Parathyroid adenoma (tissue), 2 donors: ENCODE data around the gene CHST12.

Experiments
- H2AFZ ChIP-seq: fragments of 300-600 bp; sonication (generic); one replicate; pipeline ENCODE4 v1.7.0; 2017; ENCODE audit warnings: antibody characterized with exemption, mild to moderate bottlenecking
- H3K27ac ChIP-seq: fragments of 300-600 bp; sonication (generic); one replicate; pipeline ENCODE4 v1.7.0; 2017
- H3K27me3 ChIP-seq: fragments of 300-600 bp; sonication (generic); one replicate; pipeline ENCODE4 v1.7.0; 2017; ENCODE audit warnings: low read length; ENCODE audit not compliant: control insufficient read depth, insufficient read depth
- H3K36me3 ChIP-seq: fragments of 300-600 bp; sonication (generic); one replicate; pipeline ENCODE4 v1.7.0; 2017; ENCODE audit warnings: low read length; ENCODE audit not compliant: control insufficient read depth, insufficient read depth
- H3K4me1 ChIP-seq: fragments of 300-600 bp; sonication (generic); one replicate; pipeline ENCODE4 v1.7.0; 2017; ENCODE audit warnings: control low read depth
- H3K4me2 ChIP-seq: fragments of 300-600 bp; sonication (generic); one replicate; pipeline ENCODE4 v1.7.0; 2017; ENCODE audit warnings: low read length
- H3K4me3 ChIP-seq: fragments of 300-600 bp; sonication (generic); one replicate; pipeline ENCODE4 v1.7.0; 2017; ENCODE audit warnings: low read depth, low read length
- H3K79me2 ChIP-seq: fragments of 300-600 bp; sonication (generic); one replicate; pipeline ENCODE4 v1.7.0; 2017; ENCODE audit warnings: control low read depth
- H3K9ac ChIP-seq: fragments of 300-600 bp; sonication (generic); one replicate; pipeline ENCODE4 v1.7.0; 2017; ENCODE audit warnings: mild to moderate bottlenecking
- H3K9me3 ChIP-seq: fragments of 300-600 bp; sonication (generic); one replicate; pipeline ENCODE4 v1.7.0; 2017; ENCODE audit warnings: low read length; ENCODE audit not compliant: control insufficient read depth
- TF ChIP-seq, protein P1 (sequence below): fragments of 300-600 bp; sonication (generic); IDR thresholded peaks from one replicate; pipeline ENCODE4 v1.7.0; 2017; ENCODE audit warnings: antibody characterized with exemption, mild to moderate bottlenecking
- donor health status: primary hyperparathyroidism.

The CHST12 gene

DNA sequence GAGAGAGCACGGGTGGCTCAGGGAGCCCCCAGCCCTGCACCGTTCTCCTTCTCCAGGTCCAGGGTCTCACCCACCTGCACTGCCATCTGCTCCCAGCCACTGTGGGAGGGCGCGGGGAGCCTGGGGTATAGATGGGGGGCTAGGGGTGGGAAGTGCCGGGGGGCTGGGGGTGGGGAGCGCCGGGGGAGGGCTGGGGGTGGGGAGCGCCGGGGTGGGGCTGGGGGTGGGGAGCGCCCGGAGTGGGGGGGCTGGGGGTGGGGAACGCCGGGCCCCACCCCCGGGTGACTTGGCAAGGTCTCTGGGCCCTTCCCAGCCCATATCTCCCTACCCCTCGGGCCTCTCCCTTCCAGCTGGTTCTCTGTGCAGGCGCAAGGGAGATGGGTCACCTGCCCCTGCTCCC is 72.9 kb downstream of the CHST12 start, which contains the start of gene GRIFIN:
Gene GRIFIN, minus strand, starts transcription at position 101 of the 400 bp plus-strand sequence. Its CDS starts 15 bp downstream, at position 86.
- no peak within 1 kb of the TSS for H3K9ac ChIP-seq
- H3K27ac ChIP-seq = no peak within 1 kb of the TSS
- H3K4me2 ChIP-seq = no peak within 1 kb of the TSS
- H3K27me3 ChIP-seq = peaks cover 9% of the 10 kb centered on the region
- no peaks in the 10 kb centered on the region for H3K9me3 ChIP-seq
- H3K4me3 ChIP-seq = no peak within 1 kb of the TSS
- no peaks in the 10 kb centered on the region for H3K36me3 ChIP-seq
- H3K79me2 ChIP-seq = no peaks in the 10 kb centered on the region
- H3K4me1 ChIP-seq = no peaks in the 10 kb centered on the region
- TF ChIP-seq, protein P1, sequence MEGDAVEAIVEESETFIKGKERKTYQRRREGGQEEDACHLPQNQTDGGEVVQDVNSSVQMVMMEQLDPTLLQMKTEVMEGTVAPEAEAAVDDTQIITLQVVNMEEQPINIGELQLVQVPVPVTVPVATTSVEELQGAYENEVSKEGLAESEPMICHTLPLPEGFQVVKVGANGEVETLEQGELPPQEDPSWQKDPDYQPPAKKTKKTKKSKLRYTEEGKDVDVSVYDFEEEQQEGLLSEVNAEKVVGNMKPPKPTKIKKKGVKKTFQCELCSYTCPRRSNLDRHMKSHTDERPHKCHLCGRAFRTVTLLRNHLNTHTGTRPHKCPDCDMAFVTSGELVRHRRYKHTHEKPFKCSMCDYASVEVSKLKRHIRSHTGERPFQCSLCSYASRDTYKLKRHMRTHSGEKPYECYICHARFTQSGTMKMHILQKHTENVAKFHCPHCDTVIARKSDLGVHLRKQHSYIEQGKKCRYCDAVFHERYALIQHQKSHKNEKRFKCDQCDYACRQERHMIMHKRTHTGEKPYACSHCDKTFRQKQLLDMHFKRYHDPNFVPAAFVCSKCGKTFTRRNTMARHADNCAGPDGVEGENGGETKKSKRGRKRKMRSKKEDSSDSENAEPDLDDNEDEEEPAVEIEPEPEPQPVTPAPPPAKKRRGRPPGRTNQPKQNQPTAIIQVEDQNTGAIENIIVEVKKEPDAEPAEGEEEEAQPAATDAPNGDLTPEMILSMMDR = no peak
- no peak within 1 kb of the TSS for H2AFZ ChIP-seq

DNA sequence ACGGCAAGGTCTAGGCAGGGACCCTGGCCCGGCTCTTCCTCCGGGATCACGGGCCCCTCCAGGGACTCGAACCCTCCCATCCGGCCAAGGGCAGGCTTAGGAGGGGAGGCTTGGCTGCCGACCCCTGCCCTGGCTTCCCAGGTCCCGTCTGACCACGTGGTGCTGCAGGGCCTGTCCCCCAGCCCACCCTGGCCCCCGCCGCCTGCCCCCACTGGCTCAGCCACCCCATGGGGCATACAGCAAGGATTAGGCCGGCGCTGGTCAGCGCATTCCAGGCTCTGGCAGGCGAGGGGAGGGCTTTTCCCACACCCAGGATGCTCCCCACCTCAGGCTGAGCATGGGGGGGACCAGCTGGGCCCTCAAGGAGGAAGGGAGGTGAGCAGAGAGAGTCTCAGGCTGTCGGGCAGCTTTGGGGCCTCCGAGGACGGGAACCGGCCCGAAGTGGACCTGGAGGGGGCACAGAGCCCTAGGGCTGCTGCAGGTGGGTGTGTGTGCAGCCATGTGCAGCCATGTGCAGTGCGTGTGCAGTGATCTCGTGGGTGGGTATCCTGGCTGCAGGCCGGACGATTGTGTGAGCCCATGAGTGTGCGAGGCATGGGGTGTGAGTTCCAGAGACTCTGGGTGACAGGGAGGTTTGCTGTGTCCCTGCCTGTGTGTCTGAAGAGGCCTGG is 73.5 kb downstream of the CHST12 start:
- Histone ChIP-seq H3K4me3 (no peak overlapping the region), H3K27me3 (peaks cover 9% of the 10 kb centered on the region), H3K4me2 (no peak overlapping the region), H2AFZ (no peak overlapping the region), H3K4me1 (no peaks in the 10 kb centered on the region), H3K9ac (no peak overlapping the region), H3K36me3 (no peaks in the 10 kb centered on the region), H3K79me2 (no peaks in the 10 kb centered on the region), H3K27ac (no peak overlapping the region), H3K9me3 (no peaks in the 10 kb centered on the region)
- TF ChIP-seq, protein P1 = no peak

DNA sequence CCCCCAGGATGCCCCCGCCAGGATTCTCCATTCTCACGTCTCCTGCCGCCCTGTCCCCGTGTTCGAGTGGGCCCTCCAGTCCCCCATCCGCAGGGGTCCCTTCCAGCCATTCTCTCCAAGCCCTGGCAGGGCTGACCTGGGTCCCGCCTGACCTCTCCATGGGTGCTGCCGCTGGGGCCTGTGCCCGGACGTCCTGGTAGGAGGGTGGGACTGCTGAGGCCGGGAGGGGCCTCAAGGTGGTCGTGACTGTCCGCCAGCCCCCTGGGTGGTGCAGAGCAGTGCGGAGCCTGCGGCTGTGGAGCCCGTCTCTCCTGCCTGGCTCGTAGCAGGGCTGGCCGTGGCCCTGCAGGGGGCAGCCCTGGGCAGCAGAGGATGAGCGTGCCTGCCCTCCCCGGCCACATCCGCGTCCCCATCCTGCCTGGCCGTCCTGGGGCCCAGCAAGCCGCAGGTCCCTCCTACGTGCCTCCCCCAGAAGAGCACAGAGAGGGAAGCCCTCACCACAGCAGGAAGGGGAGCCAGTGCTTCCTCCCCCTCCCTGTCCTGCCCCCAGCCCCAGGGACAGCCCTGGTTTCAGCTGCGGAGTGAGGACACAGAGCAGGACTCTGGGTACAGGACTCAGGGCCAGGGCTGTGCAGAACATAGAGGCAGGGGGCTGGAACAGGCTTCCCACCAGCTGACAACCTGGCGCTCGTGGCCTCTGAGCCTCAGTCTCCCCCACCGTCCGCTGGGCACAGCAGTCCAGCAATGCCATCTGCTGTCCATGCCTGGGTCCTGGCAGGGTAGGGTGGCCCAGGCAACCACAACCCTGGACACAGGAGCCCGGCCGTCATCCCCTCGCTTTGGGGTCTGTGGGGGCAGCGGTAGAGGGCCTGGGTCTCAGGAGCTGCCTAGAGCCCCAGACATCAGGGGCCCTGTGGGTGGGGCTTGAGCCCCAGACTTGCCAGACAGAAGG is 74.3 kb downstream of the CHST12 start:
- H3K9me3 ChIP-seq = no peaks in the 10 kb centered on the region
- H3K4me1 ChIP-seq = no peaks in the 10 kb centered on the region
- H3K36me3 ChIP-seq = no peaks in the 10 kb centered on the region
- H3K4me2 ChIP-seq = no peak overlapping the region
- H2AFZ ChIP-seq = no peak overlapping the region
- no peak overlapping the region for H3K9ac ChIP-seq
- H3K27ac ChIP-seq = no peak overlapping the region
- peaks cover 9% of the 10 kb centered on the region for H3K27me3 ChIP-seq
- TF ChIP-seq, protein P1 = peak; percentile 60
- H3K79me2 ChIP-seq = no peaks in the 10 kb centered on the region
- no peak overlapping the region for H3K4me3 ChIP-seq

DNA sequence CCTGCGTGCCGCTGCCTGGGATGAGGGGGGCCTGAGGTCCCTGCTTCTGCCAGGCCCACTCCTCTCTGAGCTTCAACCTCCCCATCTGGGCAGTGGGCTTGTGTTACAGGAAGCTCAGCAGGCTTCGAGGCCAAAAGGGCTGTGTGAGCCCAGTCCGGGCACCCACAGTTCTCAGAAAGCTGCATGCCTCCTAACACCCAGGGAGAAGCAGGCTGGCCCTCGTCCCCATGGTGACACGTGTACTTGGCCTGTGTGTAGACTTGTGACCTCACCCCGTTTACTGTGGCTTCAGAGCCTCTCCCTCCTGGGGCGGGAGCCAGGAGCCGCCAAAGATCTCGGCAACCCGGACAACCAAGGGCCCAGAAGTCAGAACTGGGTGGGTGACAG is 75.0 kb downstream of the CHST12 start:
- TF ChIP-seq, protein P1 = no peak
- no peaks in the 10 kb centered on the region for H3K79me2 ChIP-seq
- no peak overlapping the region for H3K9ac ChIP-seq
- no peak overlapping the region for H3K27ac ChIP-seq
- no peaks in the 10 kb centered on the region for H3K4me1 ChIP-seq
- H3K4me3 ChIP-seq = no peak overlapping the region
- peaks cover 9% of the 10 kb centered on the region for H3K27me3 ChIP-seq
- H2AFZ ChIP-seq = no peak overlapping the region
- no peaks in the 10 kb centered on the region for H3K9me3 ChIP-seq
- H3K36me3 ChIP-seq = no peaks in the 10 kb centered on the region
- H3K4me2 ChIP-seq = no peak overlapping the region
